Activated CD4-positive, alpha-beta memory T cell treated with anti-CD3 and anti-CD28 coated beads for 36 hours (primary cell): ENCODE data around the gene CCDC7. TPM values are rescaled to one million over a fixed set of nuclear protein-coding genes. Genes with fewer than 3 reads are reported as not detected.
"Not testable (repeated sequence)": the region's sequence is repeated elsewhere in the genome, so short reads cannot be mapped to it uniquely, and the experiment has no call there.

Experiments
- CTCF ChIA-PET: fragments of 350-600 bp; sonication (Branson Sonifier 250); formaldehyde crosslinking; loops from one replicate; lab custom pipeline; 2021; ENCODE audit warnings: antibody characterized with exemption, inconsistent platforms; lab: Charles Lee
- POLR2A ChIA-PET: fragments of 350-600 bp; sonication (Branson Sonifier 250); formaldehyde crosslinking; loops from one replicate; lab custom pipeline; 2021; ENCODE audit warnings: antibody characterized with exemption; lab: Charles Lee
- DNase-seq: peaks from one replicate; pipeline ENCODE4 v3.0.0-alpha.2; 2020
- H3K27ac Mint-ChIP-seq: one replicate; pipeline ENCODE4 v1.8.0; 2021; ENCODE audit warnings: mixed read lengths
- H3K27me3 Mint-ChIP-seq: one replicate; pipeline ENCODE4 v1.8.0; 2021; ENCODE audit warnings: mixed read lengths
- H3K36me3 Mint-ChIP-seq: one replicate; pipeline ENCODE4 v1.8.0; 2021; ENCODE audit warnings: mixed read lengths
- H3K4me1 Mint-ChIP-seq: one replicate; pipeline ENCODE4 v1.8.0; 2021; ENCODE audit warnings: low read depth, mixed read lengths
- H3K4me3 Mint-ChIP-seq: one replicate; pipeline ENCODE4 v1.8.0; 2021; ENCODE audit warnings: mild to moderate bottlenecking, mixed read lengths
- H3K9me3 Mint-ChIP-seq: one replicate; pipeline ENCODE4 v1.8.0; 2021; ENCODE audit warnings: mixed read lengths
- intact Hi-C: fragments of 100-400 bp; cut with micrococcal nuclease; formaldehyde crosslinking; loops from one replicate; pipeline ENCODE4 v1.15.1; 2023
- total RNA-seq, 2 experiments: library from RNA; stranded (reverse); gene quantifications; one replicate each; pipeline ENCODE4 v1.2.3, GENCODE V29; 2021

The CCDC7 gene
- total RNA-seq, 2 experiments from 2014 or later, result 8.6 to 11.6 TPM

DNA sequence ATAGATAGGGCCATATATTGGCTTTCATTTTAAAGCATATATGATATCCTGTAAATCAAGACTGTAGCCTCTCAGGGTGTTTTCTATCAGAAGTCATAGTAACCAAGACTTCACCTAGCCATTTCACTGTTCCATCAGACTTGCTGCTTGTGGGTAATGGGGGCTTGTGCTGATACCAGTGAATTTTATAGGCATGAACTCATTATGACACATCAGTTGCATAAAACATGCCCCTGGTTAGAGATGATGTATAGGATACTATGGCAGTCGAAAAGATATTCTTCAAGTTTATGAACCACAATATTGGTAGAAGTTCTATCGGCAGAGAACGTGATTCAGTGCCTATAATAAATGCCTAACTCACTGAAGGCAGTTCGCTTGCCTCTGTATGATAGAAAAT, 305.6 kb downstream of the CCDC7 start:
- Mint-ChIP-seq H3K27me3 (no peaks in the 10 kb centered on the region), H3K36me3 (peaks cover 19% of the 10 kb centered on the region), H3K9me3 (peaks cover 25% of the 10 kb centered on the region), H3K4me1 (no peaks in the 10 kb centered on the region), H3K27ac (no peak overlapping the region), H3K4me3 (no peak overlapping the region)
- intact Hi-C loops, result no loop called here
- POLR2A ChIA-PET, result no interaction called here
- CTCF ChIA-PET, result no interaction called here
- no peak for DNase-seq

DNA sequence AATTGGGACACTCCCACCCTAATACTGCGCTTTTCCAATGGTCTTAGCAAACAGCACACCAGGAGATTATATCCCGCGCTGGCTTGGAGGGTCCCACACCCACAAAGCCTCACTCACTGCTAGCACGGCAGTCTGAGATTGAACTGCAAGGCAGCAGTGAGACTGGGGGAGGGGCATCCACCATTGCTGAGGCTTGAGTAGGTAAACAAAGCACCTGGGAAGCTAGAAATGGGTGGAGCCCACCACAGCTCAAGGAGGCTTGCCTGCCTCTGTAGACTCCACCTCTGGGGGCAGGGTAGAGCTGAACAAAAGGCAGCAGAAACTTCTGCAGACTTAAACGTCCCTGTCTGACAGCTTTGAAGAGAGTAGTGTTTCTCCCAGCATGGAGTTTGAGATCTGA, 309.0 kb downstream of the CCDC7 start:
- H3K4me3 Mint-ChIP-seq, H3K4me1 Mint-ChIP-seq, intact Hi-C loops, DNase-seq, H3K27ac Mint-ChIP-seq, H3K27me3 Mint-ChIP-seq, H3K36me3 Mint-ChIP-seq, CTCF ChIA-PET: not testable (repeated sequence)
- H3K9me3 Mint-ChIP-seq, result peaks cover 38% of the 10 kb centered on the region
- POLR2A ChIA-PET, result interaction anchor here (0.5 kb wide), 1 partner anchor 202 kb away, joined by 3 read pairs; no protein-coding TSS in a partner anchor

DNA sequence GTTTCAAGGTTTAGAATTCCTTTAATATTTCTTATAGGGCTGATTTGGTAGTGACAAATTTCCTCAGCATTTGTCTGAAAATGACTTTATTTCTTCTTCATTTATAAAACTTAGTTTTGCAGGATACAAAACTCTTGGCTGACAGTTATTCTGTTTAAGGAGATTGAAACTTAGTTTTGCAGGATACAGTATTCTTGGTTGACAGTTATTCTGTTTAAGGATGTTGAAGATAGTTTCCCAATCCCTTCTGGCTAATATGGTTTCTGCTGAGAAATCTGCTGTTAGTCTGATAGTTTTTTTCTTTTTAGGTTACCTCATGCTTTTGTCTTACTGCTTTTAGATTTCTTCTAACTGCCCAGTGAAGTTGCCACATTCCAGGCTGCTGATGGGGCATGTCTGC, 325.3 kb downstream of the CCDC7 start:
- H3K9me3 Mint-ChIP-seq, result peaks cover 56% of the 10 kb centered on the region
- ChIA-PET POLR2A (no interaction called here), CTCF (no interaction called here)
- H3K4me3 Mint-ChIP-seq, result no peak overlapping the region
- DNase-seq, result no peak
- H3K27me3 Mint-ChIP-seq, result no peaks in the 10 kb centered on the region
- H3K36me3 Mint-ChIP-seq, result peaks cover 26% of the 10 kb centered on the region
- intact Hi-C loops, result no loop called here
- no peak overlapping the region for H3K27ac Mint-ChIP-seq
- H3K4me1 Mint-ChIP-seq, result no peaks in the 10 kb centered on the region

DNA sequence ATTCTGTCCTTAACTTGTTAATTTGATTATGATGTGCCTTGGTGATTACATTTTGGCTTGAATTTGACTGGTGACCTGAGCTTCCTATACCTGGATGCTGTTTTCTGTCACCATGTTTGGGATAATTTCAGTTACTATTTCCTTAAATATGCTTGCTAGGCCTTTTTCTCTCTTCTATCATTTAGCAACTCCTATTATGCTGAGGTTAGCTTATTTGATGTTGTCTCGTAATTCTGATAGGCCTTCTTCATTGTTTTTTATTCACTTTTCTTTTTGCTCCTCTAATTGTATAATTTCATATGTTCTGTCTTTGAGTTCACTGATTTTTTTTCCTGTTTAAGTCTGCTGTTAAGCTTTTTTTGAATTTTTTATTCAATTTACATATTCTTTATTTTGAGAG, 327.2 kb downstream of the CCDC7 start:
- Mint-ChIP-seq H3K36me3 (peaks cover 23% of the 10 kb centered on the region), H3K4me1 (no peaks in the 10 kb centered on the region), H3K27me3 (no peaks in the 10 kb centered on the region), H3K27ac (no peak overlapping the region), H3K4me3 (no peak overlapping the region), H3K9me3 (peaks cover 51% of the 10 kb centered on the region)
- no peak for DNase-seq
- intact Hi-C loops, result no loop called here
- ChIA-PET CTCF (no interaction called here), POLR2A (no interaction called here)

DNA sequence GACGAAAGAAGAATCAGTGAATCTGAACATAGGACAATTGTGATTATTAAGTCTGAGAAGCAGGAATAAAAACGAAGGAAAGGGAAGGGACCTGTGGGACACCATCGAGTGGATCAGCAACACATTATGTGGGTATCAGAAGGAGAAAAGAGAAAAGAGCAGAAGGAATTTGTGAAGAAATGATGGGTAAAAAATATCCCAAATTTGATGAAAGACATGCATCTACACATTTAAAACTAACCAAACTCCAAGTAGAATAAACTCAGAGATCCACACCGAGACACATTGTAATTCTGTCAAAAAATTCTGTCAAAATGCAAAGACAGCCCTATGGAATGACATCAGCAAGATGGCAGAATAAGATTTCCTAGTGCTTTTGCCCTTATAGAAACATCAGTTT, 341.0 kb downstream of the CCDC7 start:
- no peaks in the 10 kb centered on the region for H3K4me1 Mint-ChIP-seq
- POLR2A ChIA-PET, result no interaction called here
- CTCF ChIA-PET, result interaction anchor here (1.1 kb wide), 1 partner anchor 222 kb away, joined by 3 read pairs; no protein-coding TSS in a partner anchor
- peaks cover 18% of the 10 kb centered on the region for H3K9me3 Mint-ChIP-seq
- no peak overlapping the region for H3K4me3 Mint-ChIP-seq
- peaks cover 4% of the 10 kb centered on the region for H3K36me3 Mint-ChIP-seq
- DNase-seq, result no peak
- H3K27ac Mint-ChIP-seq, result no peak overlapping the region
- H3K27me3 Mint-ChIP-seq, result no peaks in the 10 kb centered on the region
- intact Hi-C loops, result no loop called here

GRCh38 chr10:32787690-32788284, 341.8 kb downstream of the CCDC7 start:
- Mint-ChIP-seq H3K9me3 (peaks cover 18% of the 10 kb centered on the region), H3K27me3 (no peaks in the 10 kb centered on the region), H3K36me3 (peaks cover 4% of the 10 kb centered on the region), H3K4me1 (no peaks in the 10 kb centered on the region), H3K4me3 (no peak overlapping the region), H3K27ac (no peak overlapping the region)
- ChIA-PET CTCF (interaction anchor here (1.1 kb wide), 1 partner anchor 221 kb away, joined by 3 read pairs; no protein-coding TSS in a partner anchor), POLR2A (no interaction called here)
- intact Hi-C loops, result no loop called here
- DNase-seq, result no peak

GRCh38 chr10:32788359-32788758, 342.4 kb downstream of the CCDC7 start:
- intact Hi-C loops, result no loop called here
- no peak overlapping the region for H3K4me3 Mint-ChIP-seq
- H3K9me3 Mint-ChIP-seq, result peaks cover 18% of the 10 kb centered on the region
- no peak overlapping the region for H3K27ac Mint-ChIP-seq
- peaks cover 4% of the 10 kb centered on the region for H3K36me3 Mint-ChIP-seq
- POLR2A ChIA-PET, result interaction anchor here (0.6 kb wide), 1 partner anchor 238 kb away, joined by 3 read pairs; no protein-coding TSS in a partner anchor
- CTCF ChIA-PET, result no interaction called here
- no peak for DNase-seq
- H3K4me1 Mint-ChIP-seq, result no peaks in the 10 kb centered on the region
- H3K27me3 Mint-ChIP-seq, result no peaks in the 10 kb centered on the region

DNA sequence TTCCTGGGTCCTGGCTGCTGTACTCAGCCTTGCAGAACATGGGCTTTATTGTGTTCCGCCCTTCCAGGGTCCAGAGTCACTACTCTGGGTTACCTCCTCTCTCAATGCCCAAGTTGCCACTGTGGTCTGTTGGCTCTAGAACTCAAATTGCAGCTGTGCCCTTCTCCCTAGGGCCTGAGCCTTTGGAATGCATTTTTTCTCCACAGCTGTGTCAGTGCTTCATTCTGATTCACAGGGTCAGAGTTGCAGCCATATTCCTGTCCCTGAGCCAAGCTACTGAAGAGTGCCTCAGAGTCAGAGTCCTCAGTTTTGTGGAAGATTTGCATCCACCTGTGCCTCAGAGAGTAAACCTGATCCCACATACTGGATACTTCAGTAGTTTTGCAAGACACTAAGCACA, 344.5 kb downstream of the CCDC7 start:
- peaks cover 18% of the 10 kb centered on the region for H3K9me3 Mint-ChIP-seq
- no peaks in the 10 kb centered on the region for H3K27me3 Mint-ChIP-seq
- peaks cover 4% of the 10 kb centered on the region for H3K36me3 Mint-ChIP-seq
- H3K27ac Mint-ChIP-seq, result no peak overlapping the region
- intact Hi-C loops, result loop anchor here (10.0 kb wide), 1 partner anchor 544 kb away; the partner anchor contains the start of gene NRP1
- H3K4me3 Mint-ChIP-seq, result no peak overlapping the region
- H3K4me1 Mint-ChIP-seq, result no peaks in the 10 kb centered on the region
- no peak for DNase-seq
- ChIA-PET CTCF (no interaction called here), POLR2A (no interaction called here)

DNA sequence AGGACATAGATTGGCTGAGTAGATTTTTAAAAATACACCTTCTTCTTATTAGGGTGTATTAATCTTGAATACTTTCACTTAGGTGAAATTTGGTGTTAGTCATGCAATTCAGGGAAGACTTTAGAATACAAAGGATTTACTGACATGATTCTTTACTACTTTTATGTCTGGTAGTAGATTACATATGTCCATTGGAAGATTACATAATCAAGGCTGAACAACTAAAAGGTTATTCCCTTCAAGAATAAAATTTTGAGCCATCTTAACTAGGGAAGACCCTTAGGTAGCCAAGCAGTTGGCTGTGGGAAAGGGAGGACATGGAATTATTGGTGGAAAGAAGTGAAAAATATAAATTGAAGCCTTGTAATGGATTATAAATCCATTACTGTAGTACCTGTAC, 347.1 kb downstream of the CCDC7 start:
- intact Hi-C loops, result loop anchor here (10.0 kb wide), 1 partner anchor 542 kb away; the partner anchor contains the start of gene NRP1
- H3K9me3 Mint-ChIP-seq, result peaks cover 7% of the 10 kb centered on the region
- DNase-seq, result no peak
- no peak overlapping the region for H3K27ac Mint-ChIP-seq
- no peak overlapping the region for H3K4me3 Mint-ChIP-seq
- H3K27me3 Mint-ChIP-seq, result no peaks in the 10 kb centered on the region
- CTCF ChIA-PET, result interaction anchor here (1.0 kb wide), 1 partner anchor 360 kb away, joined by 3 read pairs; no protein-coding TSS in a partner anchor
- POLR2A ChIA-PET, result no interaction called here
- H3K36me3 Mint-ChIP-seq, result no peaks in the 10 kb centered on the region
- H3K4me1 Mint-ChIP-seq, result no peaks in the 10 kb centered on the region

- Mint-ChIP-seq H3K36me3 (no peaks in the 10 kb centered on the region), H3K4me3 (no peak overlapping the region), H3K27me3 (no peaks in the 10 kb centered on the region), H3K9me3 (no peaks in the 10 kb centered on the region), H3K4me1 (no peaks in the 10 kb centered on the region), H3K27ac (no peak overlapping the region)
- intact Hi-C loops, result loop anchor here (1.0 to 10.0 kb wide), 5 partner anchors 213 to 1842 kb away; partner anchors contain the start of gene NRP1
- CTCF ChIA-PET, result interaction anchor here (1.4 kb wide), 1 partner anchor 214 kb away, joined by 5 read pairs; no protein-coding TSS in a partner anchor
- POLR2A ChIA-PET, result no interaction called here
- no peak for DNase-seq
Observed at GRCh38 chr10:32795598-32796183, 349.8 kb downstream of the CCDC7 start.

GRCh38 chr10:32797393-32797792, 351.5 kb downstream of the CCDC7 start:
- H3K27me3 Mint-ChIP-seq, H3K4me3 Mint-ChIP-seq, H3K36me3 Mint-ChIP-seq, H3K4me1 Mint-ChIP-seq, POLR2A ChIA-PET, CTCF ChIA-PET, H3K27ac Mint-ChIP-seq, DNase-seq: not testable (repeated sequence)
- peaks cover 12% of the 10 kb centered on the region for H3K9me3 Mint-ChIP-seq
- intact Hi-C loops, result loop anchor here (2.0 to 10.0 kb wide), 3 partner anchors 335 to 1840 kb away; partner anchors contain the start of gene NRP1

DNA sequence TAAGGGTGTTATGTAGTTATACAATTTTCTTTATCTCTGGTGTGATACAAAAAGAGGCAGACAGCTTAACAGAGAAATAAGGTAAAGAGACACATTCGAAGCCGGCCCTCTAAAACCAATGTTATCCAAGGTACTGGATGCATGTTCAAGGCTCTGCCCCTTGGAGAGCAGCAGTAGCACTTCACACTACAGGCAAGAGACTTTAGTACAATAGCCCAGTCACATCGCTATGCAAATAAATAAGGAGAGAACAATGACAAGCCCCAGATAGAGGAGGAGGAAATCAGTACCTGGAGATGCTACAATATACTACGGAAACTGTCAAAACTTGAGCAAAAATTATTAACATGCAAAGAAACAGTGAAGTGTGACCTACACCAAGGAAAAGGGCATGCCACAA, 401.0 kb downstream of the CCDC7 start:
- H3K4me3 Mint-ChIP-seq, result no peak overlapping the region
- H3K27ac Mint-ChIP-seq, result no peak overlapping the region
- no peaks in the 10 kb centered on the region for H3K4me1 Mint-ChIP-seq
- H3K27me3 Mint-ChIP-seq, result no peaks in the 10 kb centered on the region
- DNase-seq, result no peak
- ChIA-PET POLR2A (no interaction called here), CTCF (no interaction called here)
- H3K36me3 Mint-ChIP-seq, result no peaks in the 10 kb centered on the region
- intact Hi-C loops, result no loop called here
- H3K9me3 Mint-ChIP-seq, result no peaks in the 10 kb centered on the region
